Panc1 (cell line): ENCODE measurements around the gene RFPL2.
"Not testable (repeated sequence)": the region's sequence is repeated elsewhere in the genome, so short reads cannot be mapped to it uniquely, and the experiment has no call there.

Experiments used
- REST ChIP-seq, 2 experiments: IDR thresholded peaks; 2 replicates each; pipeline ENCODE4 v1.6.1; 2011 to 2012; ENCODE audit warnings: low read depth in 2 of 2, control low read depth in 1 of 2, low read length in 1 of 2, mild to moderate bottlenecking in 1 of 2, moderate library complexity in 1 of 2; ENCODE audit not compliant: insufficient read depth in 1 of 2
- TCF7L2 ChIP-seq: IDR thresholded peaks from 2 replicates; pipeline ENCODE4 v1.6.1; 2011; ENCODE audit warnings: mild to moderate bottlenecking, low read depth, low read length, inconsistent platforms
- TF ChIP-seq, protein P1 (sequence below): fragments of 450-650 bp; IDR thresholded peaks from 2 replicates; pipeline ENCODE4 v1.5.1; 2017; ENCODE audit warnings: mild to moderate bottlenecking

DNA sequence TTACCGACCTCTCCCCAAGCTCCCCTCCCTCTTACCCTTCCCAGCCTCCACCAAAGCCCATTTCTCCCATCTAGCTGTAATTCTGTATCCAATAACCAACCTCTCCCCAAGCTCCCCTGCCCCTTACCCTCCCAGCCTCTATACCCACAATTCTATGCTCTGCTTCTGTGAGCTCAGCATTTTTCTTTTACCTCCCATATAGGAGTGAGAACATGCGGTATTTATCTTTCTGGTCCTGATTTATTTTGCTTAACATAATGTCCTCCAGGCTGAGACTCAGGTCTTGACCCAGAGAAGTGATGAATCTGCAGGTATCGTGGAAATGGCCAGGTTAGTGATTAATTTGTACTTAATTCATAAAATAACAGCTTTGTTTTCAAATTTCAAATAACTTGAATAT lies 9.0 kb downstream of the RFPL2 start:
- TF ChIP-seq, protein P1, sequence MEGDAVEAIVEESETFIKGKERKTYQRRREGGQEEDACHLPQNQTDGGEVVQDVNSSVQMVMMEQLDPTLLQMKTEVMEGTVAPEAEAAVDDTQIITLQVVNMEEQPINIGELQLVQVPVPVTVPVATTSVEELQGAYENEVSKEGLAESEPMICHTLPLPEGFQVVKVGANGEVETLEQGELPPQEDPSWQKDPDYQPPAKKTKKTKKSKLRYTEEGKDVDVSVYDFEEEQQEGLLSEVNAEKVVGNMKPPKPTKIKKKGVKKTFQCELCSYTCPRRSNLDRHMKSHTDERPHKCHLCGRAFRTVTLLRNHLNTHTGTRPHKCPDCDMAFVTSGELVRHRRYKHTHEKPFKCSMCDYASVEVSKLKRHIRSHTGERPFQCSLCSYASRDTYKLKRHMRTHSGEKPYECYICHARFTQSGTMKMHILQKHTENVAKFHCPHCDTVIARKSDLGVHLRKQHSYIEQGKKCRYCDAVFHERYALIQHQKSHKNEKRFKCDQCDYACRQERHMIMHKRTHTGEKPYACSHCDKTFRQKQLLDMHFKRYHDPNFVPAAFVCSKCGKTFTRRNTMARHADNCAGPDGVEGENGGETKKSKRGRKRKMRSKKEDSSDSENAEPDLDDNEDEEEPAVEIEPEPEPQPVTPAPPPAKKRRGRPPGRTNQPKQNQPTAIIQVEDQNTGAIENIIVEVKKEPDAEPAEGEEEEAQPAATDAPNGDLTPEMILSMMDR, result not testable (repeated sequence)
- TF ChIP-seq TCF7L2; REST (IDR thresholded peaks at IDR 0.05; ENCODE audit: insufficient read depth in 1 of 2, low read depth in 2 of 2, low read length in 1 of 2): not testable (repeated sequence)
